HG02885 (cell line): ENCODE measurements around the gene KXD1.

Experiments
- ATAC-seq: cut with Tn5 transposase; IDR thresholded peaks from one replicate; pipeline ENCODE4 v1.9.1; 2021; ENCODE audit warnings: mild to moderate bottlenecking; ENCODE audit not compliant: unreplicated experiment, poor library complexity

Gene KXD1

DNA sequence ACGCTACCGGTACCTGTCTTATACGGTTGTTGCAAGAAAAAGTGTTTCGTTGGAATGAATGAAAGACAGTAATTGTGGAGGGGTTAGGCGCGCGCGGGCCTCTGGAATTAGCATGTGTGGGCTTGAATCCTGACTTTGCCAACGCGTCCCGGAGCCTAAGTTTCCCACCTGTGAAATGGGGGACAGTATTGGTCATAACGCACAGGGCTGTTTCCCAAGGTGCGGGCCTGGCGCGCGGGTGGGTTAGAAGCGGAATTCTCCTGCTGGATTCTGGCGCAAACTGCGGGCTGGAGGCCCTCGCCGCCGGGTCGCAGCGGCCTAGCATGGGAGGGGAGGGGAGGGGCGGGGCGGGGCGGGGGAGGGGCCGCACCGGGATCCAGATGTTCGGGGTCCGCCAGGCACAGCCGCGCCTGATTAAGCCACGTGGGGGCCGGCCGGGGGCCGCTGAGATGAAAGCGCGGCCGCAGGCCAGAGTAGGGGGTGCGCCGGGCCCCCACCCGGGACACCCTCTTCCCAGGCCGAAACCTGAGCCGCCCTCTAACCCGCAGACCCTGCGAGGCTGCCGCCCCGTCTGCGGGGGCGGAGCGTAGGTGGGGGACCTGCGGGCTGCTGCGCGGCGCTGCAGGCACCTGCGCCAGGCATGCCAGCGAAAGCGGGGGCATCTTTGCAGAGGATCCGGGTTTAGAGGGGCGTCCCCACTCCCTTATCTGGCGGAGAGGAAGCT is 53.8 kb downstream of the KXD1 start:
- no peak for ATAC-seq

DNA sequence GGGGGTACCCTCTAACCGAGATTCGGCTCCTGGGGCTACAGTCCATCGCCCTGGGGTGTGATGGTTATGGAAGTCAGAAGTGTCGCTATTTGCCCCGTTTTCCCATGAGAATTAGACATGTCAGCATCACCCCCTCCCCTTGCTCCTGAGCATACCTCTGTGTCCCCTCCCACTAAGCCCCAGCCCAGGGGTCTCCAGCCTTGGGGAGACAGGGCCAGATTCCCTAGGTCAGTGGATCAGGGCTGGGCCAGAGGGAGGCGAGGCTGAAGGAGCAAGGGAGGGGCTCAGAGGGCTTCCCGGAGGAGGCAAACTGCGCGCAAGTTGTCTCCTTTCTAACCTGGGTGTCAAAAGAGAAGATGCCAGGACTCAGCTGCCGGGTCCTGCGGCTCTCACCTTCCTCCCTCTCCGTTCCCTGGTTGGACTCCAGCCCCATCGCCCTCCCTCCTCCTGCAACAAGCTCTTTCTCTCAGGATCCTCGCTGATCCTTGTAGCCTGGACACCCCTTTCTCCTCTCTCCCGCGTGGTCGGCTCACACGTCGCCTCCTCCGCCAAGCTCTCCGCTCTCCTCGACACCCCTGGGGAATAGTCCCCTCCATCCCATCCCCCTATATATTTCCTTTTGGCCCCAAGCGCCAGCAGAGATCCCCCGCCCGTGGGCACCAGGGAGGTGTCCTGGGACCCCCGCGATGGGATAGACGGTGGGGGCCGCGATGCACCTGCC is 54.5 kb downstream of the KXD1 start:
- ATAC-seq = no peak

DNA sequence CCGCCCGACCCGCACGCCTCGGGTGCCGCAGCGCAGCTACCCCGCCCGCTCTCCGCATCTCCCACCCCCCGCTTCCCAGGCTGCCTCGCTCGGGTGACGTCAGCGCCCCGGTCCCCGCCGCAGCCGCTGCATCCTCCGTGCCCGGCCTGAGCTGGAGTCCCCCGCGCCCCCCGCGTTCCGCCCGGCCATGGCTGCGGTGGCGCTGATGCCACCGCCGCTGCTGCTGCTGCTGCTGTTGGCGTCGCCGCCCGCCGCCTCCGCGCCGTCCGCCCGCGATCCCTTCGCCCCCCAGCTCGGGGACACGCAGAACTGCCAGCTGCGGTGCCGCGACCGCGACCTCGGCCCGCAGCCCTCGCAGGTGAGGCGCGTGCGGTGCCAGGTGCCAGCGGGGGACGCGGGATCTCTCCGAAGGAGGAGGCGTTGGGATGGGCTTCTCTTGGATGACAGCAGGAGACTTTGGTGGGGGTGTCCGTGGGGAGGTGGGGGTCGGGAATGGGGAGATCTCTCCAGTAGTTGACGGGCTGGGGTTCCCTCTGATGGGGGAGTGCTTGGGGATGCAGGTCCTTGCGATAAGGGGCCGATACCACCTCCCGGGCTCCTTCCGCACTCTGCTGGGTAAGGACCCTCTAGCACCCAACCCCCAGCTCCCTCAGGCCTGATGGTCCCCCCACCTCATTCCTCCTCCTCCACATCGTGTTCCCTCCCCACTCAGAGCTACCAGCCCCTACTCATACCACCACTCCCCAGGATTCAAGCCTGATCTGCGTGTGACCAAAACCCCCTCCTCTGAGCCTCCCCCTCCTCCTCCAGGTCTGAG is 55.3 kb downstream of the KXD1 start, which contains the start of gene TMEM59L:
Gene TMEM59L, plus strand, starts transcription at position 99 of the 817 bp plus-strand sequence. Its CDS starts 89 bp downstream, at position 188.
- no peak for ATAC-seq

DNA sequence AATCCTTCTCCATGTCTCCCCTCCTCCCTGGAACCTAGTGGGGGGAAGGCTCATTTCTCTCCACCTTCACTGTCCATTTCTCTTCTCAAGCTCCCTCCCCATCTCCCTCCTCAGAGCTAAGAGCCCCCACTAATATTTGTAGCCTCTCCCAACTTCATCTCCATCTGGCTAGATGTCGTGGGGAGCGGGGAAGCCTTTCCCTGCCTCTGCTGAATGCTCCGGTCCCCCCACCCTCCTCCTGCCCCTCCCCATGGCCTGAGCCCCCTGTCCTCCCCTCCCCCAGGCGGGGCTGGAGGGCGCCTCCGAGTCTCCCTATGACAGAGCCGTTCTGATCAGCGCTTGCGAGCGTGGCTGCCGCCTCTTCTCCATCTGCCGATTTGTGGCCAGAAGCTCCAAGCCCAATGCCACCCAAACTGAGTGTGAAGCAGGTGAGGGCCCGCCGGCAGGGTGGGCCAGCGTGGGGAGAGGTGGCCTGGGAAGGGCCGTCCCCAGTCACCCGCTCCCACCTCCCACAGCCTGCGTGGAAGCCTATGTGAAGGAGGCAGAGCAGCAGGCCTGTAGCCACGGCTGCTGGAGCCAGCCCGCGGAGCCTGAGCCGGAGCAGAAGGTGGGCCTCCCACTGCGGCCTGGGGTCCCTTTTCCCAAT is 56.0 kb downstream of the KXD1 start:
- ATAC-seq = no peak

DNA sequence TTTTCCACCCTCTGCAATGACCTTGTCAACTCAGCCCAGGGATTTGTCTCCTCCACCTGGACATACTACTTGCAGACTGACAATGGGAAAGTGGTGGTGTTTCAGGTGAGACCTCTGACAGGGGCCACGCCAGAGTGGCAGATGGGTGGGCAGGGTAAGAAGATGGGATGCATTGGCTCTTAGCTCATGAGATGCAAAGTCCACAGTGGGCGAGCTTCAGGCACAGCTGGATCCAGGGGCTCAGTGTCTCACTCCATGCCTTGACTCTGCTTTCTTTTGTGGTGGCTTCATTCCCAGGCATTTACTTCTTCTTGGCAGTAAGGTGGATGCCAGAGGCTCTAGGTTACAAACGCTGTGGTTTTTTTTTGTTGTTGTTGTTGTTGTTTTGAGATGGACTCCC is 58.4 kb downstream of the KXD1 start:
- ATAC-seq = no peak

DNA sequence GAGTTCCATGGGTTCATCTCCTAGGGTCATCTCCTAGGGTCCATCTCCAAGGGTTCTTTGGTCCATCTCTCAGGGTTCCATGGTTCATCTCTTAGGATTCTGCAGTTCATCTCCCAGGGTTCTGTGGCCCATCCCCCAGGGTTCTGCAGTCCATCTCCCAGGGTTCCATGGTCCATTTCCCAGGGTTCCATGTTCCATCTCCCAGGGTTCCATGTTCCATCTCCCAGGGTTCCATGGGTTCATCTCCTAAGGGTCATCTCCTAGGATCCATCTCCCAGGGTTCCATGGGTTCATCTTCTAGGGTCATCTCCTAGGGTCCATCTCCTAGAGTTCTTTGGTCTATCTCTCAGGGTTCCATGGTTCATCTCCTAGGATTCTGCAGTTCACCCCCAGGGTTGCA is 59.9 kb downstream of the KXD1 start:
- no peak for ATAC-seq

DNA sequence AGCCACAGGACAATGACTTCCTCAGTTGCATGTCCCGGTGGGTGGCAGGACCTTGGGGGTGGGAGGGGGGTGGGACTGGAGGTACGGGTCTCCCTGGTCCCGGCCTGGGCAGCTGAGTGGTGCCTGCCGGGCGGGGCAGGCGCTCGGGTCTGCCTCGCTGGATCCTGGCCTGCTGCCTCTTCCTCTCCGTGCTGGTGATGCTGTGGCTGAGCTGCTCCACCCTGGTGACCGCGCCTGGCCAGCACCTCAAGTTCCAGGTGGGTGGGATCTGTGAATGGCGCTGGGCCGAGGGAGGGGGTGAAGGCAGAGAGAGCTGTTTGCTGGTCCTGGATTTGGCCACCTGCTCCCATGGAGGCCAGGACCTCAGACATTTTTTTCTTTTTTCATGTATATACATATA is 60.6 kb downstream of the KXD1 start:
- no peak for ATAC-seq
